ENCODE measurements around the gene SSC4D. TPM values are rescaled to one million over a fixed set of nuclear protein-coding genes. Genes with fewer than 3 reads are reported as not detected.

The SSC4D gene
- total and polyA plus RNA-seq, 2 of the 8 experiments (the other 6 are each of a cell fraction or from before 2014, with no cell fraction given): 11.8 to 27.5 TPM

- H3K9me3 ChIP-seq (ENCODE audit: insufficient read depth in 2 of 2, low read depth in 1 of 2, low read length in 1 of 2): no peaks in the 10 kb centered on the region
- CTCF ChIA-PET (ENCODE audit: partially characterized antibody): interaction anchor here (0.6 to 1.5 kb wide), 4 partner anchors 8 to 24 kb away, joined by 3 to 5 read pairs (median 4); partner anchors contain the start of gene ZP3
- peaks cover 2% of the 10 kb centered on the region for H3K23me2 ChIP-seq (ENCODE audit: low read depth, low read length)
- H2BK120ac ChIP-seq (replicated peaks; ENCODE audit: low read depth, low read length): no peak overlapping the region
- H3K4me1 ChIP-seq (replicated peaks in 1 of 4; ENCODE audit: control insufficient read depth in 3 of 4, insufficient read depth in 4 of 4, low read length in 3 of 4): peaks cover 0 to 7% (median 1%) of the 10 kb centered on the region in 4 experiments; a peak in 5 of 7 replicates
- no peaks in the 10 kb centered on the region for H3K79me2 ChIP-seq (ENCODE audit: control insufficient read depth in 1 of 2, insufficient read depth in 2 of 2, low read length in 2 of 2)
- H2BK15ac ChIP-seq (ENCODE audit: low read length): no peak overlapping the region
- no peak overlapping the region for H3K27ac ChIP-seq (ENCODE audit: low read depth, low read length)
- no peak overlapping the region for H4K5ac ChIP-seq (ENCODE audit: insufficient read length, low read depth, low read length)
- H3K14ac ChIP-seq (ENCODE audit: insufficient read length): no peak overlapping the region
- no peak overlapping the region for H2AFZ ChIP-seq (ENCODE audit: low read length)
- no peak overlapping the region for H3K56ac ChIP-seq (replicated peaks; ENCODE audit: insufficient read length, low read depth, low read length)
- no peak overlapping the region for H3K4me3 ChIP-seq (ENCODE audit: extremely low read depth in 1 of 4, insufficient read depth in 2 of 4, low read depth in 3 of 4, low read length in 4 of 4)
- no peak overlapping the region; a peak in 1 of 4 replicates for H3K4me2 ChIP-seq (ENCODE audit: insufficient read depth in 1 of 2, low read depth in 2 of 2, low read length in 2 of 2)
- H4K8ac ChIP-seq (ENCODE audit: extremely low read depth, insufficient read depth, low read length): no peak overlapping the region
- no peak overlapping the region for H2AK5ac ChIP-seq (ENCODE audit: low read depth, low read length)
- no peaks in the 10 kb centered on the region; the same call in 1 of the 2 replicates for H3K79me1 ChIP-seq (ENCODE audit: low read depth, low read length)
- no peaks in the 10 kb centered on the region for H3K36me3 ChIP-seq (ENCODE audit: control insufficient read depth in 2 of 4, insufficient read depth in 4 of 4, low read length in 3 of 4)
- no peak overlapping the region for H3K18ac ChIP-seq (ENCODE audit: extremely low read depth, low read length)
- H4K20me1 ChIP-seq (replicated peaks in 1 of 2; ENCODE audit: control insufficient read depth in 1 of 2, insufficient read depth in 2 of 2, low read length in 2 of 2): no peaks in the 10 kb centered on the region
- FAIRE-seq (no peak), DNase-seq (ENCODE audit: low read depth in 1 of 2, low spot score in 2 of 2) (no peak)
- POLR2A ChIA-PET (ENCODE audit: partially characterized antibody): interaction anchor here (0.7 to 2.7 kb wide), 7 partner anchors 8 to 108 kb away, joined by 3 to 8 read pairs (median 4); partner anchors contain the start of gene YWHAG
- WGBS, 2 experiments (ENCODE audit: extremely low coverage in 1 of 2, insufficient coverage in 1 of 2, insufficient read length in 1 of 2, insufficient replicate concordance in 2 of 2, low coverage in 1 of 2, low lambda C conversion rate in 2 of 2, missing lambda C conversion rate in 1 of 2): 92% methylated on average over 4 of the region's 4 CpGs; no CpG with 5 or more reads in 1 of the 2 experiments
- H3K4ac ChIP-seq (replicated peaks; ENCODE audit: insufficient read length, low read depth, low read length): no peak overlapping the region
- H3K9ac ChIP-seq (replicated peaks in 1 of 4; ENCODE audit: extremely low read depth in 1 of 4, low read depth in 3 of 4, low read length in 3 of 4): no peak overlapping the region
- H2BK5ac ChIP-seq (ENCODE audit: low read depth, low read length): no peak overlapping the region
- H2BK20ac ChIP-seq (ENCODE audit: low read length): no peak overlapping the region
- no peak overlapping the region for H2BK12ac ChIP-seq (ENCODE audit: low read depth, low read length)
- no peak overlapping the region for H3K23ac ChIP-seq (ENCODE audit: insufficient read length)
- H4K91ac ChIP-seq (replicated peaks; ENCODE audit: insufficient read length, low read length): no peak overlapping the region
- H3K27me3 ChIP-seq (replicated peaks in 1 of 4; ENCODE audit: control insufficient read depth in 3 of 4, extremely low read depth in 1 of 4, insufficient read depth in 3 of 4, low read length in 3 of 4): no peaks in the 10 kb centered on the region
- no peak for TF ChIP-seq TAF1 (IDR thresholded peaks at IDR 0.05; ENCODE audit: low read depth, low read length)
- TF ChIP-seq MAX (IDR thresholded peaks at IDR 0.05): no peak
- no peak for TF ChIP-seq ATF2 (IDR thresholded peaks at IDR 0.05; ENCODE audit: low read length)
- TF ChIP-seq SP1 (IDR thresholded peaks at IDR 0.05; ENCODE audit: low read depth, low read length): no peak
- no peak for TF ChIP-seq RXRA (IDR thresholded peaks at IDR 0.05; ENCODE audit: insufficient read depth, low read depth, low read length)
- TF ChIP-seq JUND (IDR thresholded peaks at IDR 0.05; ENCODE audit: low read length): no peak
- TF ChIP-seq HDAC2 (IDR thresholded peaks at IDR 0.05; ENCODE audit: borderline replicate concordance in 1 of 2, low read depth in 2 of 2, low read length in 2 of 2): no peak
- TF ChIP-seq POLR2AphosphoS5 (IDR thresholded peaks at IDR 0.05; ENCODE audit: low read depth, low read length): no peak
- TF ChIP-seq POU5F1 (IDR thresholded peaks at IDR 0.05; ENCODE audit: low read depth, low read length): no peak
- no peak for TF ChIP-seq FOSL1 (IDR thresholded peaks at IDR 0.05; ENCODE audit: insufficient read depth, low read depth, low read length)
- TF ChIP-seq BCL11A (IDR thresholded peaks at IDR 0.05; ENCODE audit: low read depth in 2 of 2, low read length in 2 of 2): no peak
- no peak for TF ChIP-seq BACH1 (IDR thresholded peaks at IDR 0.05; ENCODE audit: low read length)
- TF ChIP-seq RBBP5 (IDR thresholded peaks at IDR 0.05; ENCODE audit: borderline replicate concordance, low read depth, low read length): no peak
These were observed 1.8 kb downstream of the SSC4D start for GRCh38 chr7:76407718-76408117.
